Kidney epithelial cell (primary cell): ENCODE data around the gene ADI1. TPM values are rescaled to one million over a fixed set of nuclear protein-coding genes. Genes with fewer than 3 reads are reported as not detected.

Experiments
- DNase-seq: peaks from one replicate; pipeline ENCODE4 v3.0.0-alpha.2; 2010; ENCODE audit warnings: low read depth
- H3K27me3 ChIP-seq: 2 replicates; pipeline ENCODE4 v1.6.0; 2011; ENCODE audit warnings: low read length; ENCODE audit not compliant: control insufficient read depth, insufficient read depth
- H3K36me3 ChIP-seq: 2 replicates; pipeline ENCODE4 v1.5.1; 2011; ENCODE audit warnings: low read length; ENCODE audit not compliant: control insufficient read depth, insufficient read depth
- H3K4me3 ChIP-seq: 2 replicates; pipeline ENCODE4 v1.5.1; 2011; ENCODE audit warnings: low read depth, mild to moderate bottlenecking, control low read depth, low read length
- CTCF ChIP-seq: IDR thresholded peaks from 2 replicates; pipeline ENCODE4 v1.5.1; 2011; ENCODE audit warnings: mild to moderate bottlenecking, moderate library complexity, low read length, control low read depth, inconsistent platforms; ENCODE audit not compliant: insufficient read depth, poor library complexity, severe bottlenecking
- total RNA-seq: library from RNA; depleted of rRNA; stranded (reverse); fragments of >200 nt; gene quantifications from 2 replicates; pipeline ENCODE4 v1.2.3, GENCODE V29; 2015

The ADI1 gene
- total RNA-seq, 1 donor from 2014 or later = 25.6 TPM

GRCh38 chr2:3481736-3482362 lies 37.5 kb downstream of the ADI1 start:
- H3K36me3 ChIP-seq = peaks cover 2% of the 10 kb centered on the region
- no peak for TF ChIP-seq CTCF
- H3K4me3 ChIP-seq = no peak overlapping the region
- no peak for DNase-seq
- H3K27me3 ChIP-seq = no peaks in the 10 kb centered on the region

DNA sequence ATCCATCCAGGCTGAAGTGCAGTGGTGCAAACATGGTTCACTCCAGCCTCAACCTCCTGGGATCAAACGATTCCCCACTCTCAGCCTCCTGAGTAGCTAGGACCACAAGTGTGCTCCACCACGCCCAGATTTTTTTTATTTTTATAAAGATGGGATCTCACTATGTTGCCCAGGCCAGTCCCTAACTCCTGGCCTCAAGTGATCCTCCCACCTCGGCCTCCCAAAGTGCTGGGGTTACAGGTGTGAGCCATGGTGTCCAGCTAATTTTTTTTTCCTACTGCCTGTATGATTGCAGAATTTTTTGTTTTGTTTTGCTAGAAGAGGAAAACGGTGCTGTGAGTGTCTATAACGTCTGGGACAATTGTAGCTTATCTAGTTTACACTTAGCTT lies 38.3 kb downstream of the ADI1 start:
- peaks cover 2% of the 10 kb centered on the region for H3K36me3 ChIP-seq
- H3K27me3 ChIP-seq = no peaks in the 10 kb centered on the region
- DNase-seq = no peak
- no peak overlapping the region for H3K4me3 ChIP-seq
- no peak for TF ChIP-seq CTCF

DNA sequence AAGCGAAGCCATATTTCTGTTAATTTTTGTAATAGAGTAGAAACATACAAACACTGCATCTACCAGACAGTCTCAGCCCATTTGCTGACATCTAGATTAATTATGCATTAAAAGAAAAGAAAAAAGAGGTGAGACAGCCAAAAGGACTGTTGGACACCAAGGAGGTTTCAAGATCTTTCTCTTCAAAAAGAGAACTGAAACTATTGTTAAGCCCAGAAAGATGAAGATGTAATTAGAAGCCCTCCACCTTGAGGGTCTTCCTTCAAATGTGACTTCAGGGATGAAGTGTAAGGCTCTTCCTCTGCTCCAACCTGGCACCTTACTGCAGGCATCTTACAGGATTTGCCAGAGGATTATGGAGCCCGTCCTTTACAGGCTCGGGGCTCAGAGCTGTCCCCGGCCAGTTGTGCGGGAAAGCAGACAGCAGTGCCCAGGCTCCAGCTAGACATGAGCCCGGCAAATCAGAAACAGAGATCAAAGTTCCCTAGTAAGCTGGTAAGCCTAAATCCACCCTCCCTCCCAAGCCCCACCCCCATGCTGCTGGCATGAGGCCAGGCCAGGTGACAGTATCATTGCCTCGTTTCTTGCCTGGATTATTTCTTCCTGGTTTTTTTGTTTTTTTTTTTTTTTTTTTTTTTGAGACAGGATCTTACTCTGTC lies 38.9 kb downstream of the ADI1 start:
- H3K36me3 ChIP-seq = peaks cover 2% of the 10 kb centered on the region
- DNase-seq = no peak
- TF ChIP-seq CTCF = no peak

DNA sequence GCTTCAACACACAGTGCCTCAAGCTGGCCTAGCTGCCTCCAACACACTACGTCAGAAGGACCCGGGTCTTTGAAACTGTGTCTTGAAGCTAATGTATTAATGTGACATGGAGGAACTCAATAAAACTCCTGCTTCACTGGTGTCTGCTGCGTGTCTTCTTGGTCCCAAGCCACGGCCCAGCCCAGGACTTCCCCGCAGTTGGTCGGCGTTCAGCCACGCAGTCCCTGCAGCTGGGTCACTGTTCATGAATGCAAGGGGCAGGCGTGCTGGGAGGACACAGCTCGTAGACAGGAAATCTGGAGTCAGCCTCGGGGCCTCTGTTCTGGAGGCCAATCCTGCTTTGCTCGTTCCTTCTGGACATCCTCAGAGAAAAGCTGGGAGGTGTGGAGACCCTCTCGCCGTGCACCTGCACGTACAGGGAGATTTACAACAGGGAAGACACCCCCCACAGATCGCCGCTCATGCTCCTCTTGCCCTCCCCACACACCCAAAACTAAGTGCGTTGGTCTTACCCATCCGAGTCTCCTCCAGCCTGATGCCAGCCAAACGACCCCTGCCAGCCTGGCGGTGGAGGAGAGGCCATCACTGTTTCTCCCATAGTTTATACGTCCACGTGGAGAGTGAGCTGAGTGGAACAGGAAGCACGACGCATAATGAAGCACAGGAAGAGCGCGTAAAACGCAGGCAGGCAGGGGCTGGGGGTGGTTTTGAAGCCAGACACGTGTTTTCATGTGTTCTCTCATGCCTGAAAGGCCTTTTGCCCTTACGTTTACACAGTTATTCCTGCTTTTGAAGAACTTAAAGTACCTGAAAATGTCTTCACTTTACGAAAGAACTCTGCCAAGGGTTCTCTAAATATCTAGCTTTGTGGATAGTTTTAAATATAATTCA lies 39.7 kb downstream of the ADI1 start:
- no peak for DNase-seq
- Histone ChIP-seq H3K4me3 (no peak overlapping the region), H3K36me3 (peaks cover 2% of the 10 kb centered on the region), H3K27me3 (no peaks in the 10 kb centered on the region)
- TF ChIP-seq CTCF = no peak

More for the DNA sequence above, 38.9 kb downstream of the ADI1 start:
- Histone ChIP-seq H3K27me3 (no peaks in the 10 kb centered on the region), H3K4me3 (no peak overlapping the region)

DNA sequence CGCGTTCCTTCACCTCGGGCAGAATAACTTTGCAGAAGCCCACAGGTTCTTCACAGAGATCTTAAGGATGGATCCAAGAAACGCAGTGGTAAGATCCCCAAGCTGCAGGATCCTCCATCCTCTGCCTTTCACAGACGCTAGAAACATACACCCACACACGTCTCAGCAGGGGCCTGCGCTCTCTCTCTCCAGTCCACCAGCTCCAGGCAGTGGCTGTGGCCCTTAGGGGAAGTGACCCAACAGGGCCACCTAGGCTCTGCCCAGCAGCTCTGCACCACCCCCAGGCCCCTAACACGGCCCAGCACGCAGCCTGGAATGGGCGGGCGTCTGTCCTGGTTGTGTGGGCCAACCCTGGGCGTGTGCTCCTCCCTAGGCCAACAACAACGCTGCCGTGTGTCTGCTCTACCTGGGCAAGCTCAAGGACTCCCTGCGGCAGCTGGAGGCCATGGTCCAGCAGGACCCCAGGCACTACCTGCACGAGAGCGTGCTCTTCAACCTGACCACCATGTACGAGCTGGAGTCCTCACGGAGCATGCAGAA lies 40.4 kb downstream of the ADI1 start:
- no peak for TF ChIP-seq CTCF
- Histone ChIP-seq H3K36me3 (peaks cover 2% of the 10 kb centered on the region), H3K27me3 (no peaks in the 10 kb centered on the region), H3K4me3 (no peak overlapping the region)
- DNase-seq = no peak
